ENCODE results near the gene PIK3C2G. TPM values are rescaled to one million over a fixed set of nuclear protein-coding genes. Genes with fewer than 3 reads are reported as not detected.

The PIK3C2G gene
- total RNA-seq, 2 donors from 2014 or later, result not detected

DNA sequence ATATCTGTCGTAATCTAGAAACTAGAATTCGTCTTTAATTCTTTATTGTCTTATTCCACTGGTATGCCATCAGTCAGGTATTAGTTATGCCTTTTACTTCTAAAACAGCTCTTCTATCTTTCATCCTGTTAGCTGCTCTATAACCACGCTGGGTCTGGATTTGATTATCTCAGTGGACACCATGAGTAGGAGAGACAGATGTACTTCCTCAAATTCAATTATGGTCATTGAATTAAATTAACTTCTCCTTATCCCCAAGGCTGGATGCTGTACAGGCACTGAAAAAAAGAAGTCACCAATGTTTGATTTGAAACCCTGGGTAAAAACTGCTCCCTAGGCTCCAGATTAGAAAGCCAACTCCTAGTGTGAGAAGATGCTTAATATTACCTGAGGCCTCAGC lies 107.3 kb downstream of the PIK3C2G start:
- Histone ChIP-seq H3K4me3 (ENCODE audit: low read length) (no peak overlapping the region), H3K27me3 (ENCODE audit: control insufficient read depth, insufficient read depth, low read length, poor library complexity, severe bottlenecking) (no peaks in the 10 kb centered on the region), H3K9ac (ENCODE audit: extremely low read depth, low read length, poor library complexity, severe bottlenecking) (no peak overlapping the region), H3K27ac (ENCODE audit: low read depth, low read length) (no peak overlapping the region), H3K36me3 (ENCODE audit: control insufficient read depth, insufficient read depth, low read length) (no peaks in the 10 kb centered on the region), H3K4me1 (ENCODE audit: control insufficient read depth, insufficient read depth, low read length) (peaks cover 2% of the 10 kb centered on the region), H3K9me3 (ENCODE audit: control insufficient read depth, low read length) (peaks cover 19% of the 10 kb centered on the region)
- no peak overlapping the region for H3K27ac Mint-ChIP-seq
- peaks cover 2% of the 10 kb centered on the region for H3K36me3 Mint-ChIP-seq (ENCODE audit: low read depth)
- no peak for DNase-seq
- 93 to 95% methylated on average over 2 to 3 of the region's 3 CpGs for WGBS, 2 experiments (ENCODE audit: insufficient coverage in 1 of 2, insufficient read length in 1 of 2)
- no peaks in the 10 kb centered on the region for H3K27me3 Mint-ChIP-seq (ENCODE audit: insufficient read depth)
- TF ChIP-seq, protein P1, sequence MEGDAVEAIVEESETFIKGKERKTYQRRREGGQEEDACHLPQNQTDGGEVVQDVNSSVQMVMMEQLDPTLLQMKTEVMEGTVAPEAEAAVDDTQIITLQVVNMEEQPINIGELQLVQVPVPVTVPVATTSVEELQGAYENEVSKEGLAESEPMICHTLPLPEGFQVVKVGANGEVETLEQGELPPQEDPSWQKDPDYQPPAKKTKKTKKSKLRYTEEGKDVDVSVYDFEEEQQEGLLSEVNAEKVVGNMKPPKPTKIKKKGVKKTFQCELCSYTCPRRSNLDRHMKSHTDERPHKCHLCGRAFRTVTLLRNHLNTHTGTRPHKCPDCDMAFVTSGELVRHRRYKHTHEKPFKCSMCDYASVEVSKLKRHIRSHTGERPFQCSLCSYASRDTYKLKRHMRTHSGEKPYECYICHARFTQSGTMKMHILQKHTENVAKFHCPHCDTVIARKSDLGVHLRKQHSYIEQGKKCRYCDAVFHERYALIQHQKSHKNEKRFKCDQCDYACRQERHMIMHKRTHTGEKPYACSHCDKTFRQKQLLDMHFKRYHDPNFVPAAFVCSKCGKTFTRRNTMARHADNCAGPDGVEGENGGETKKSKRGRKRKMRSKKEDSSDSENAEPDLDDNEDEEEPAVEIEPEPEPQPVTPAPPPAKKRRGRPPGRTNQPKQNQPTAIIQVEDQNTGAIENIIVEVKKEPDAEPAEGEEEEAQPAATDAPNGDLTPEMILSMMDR (conservative IDR thresholded peaks at IDR 0.05), result no peak
- no peak overlapping the region for H3K4me3 Mint-ChIP-seq
- H3K9me3 Mint-ChIP-seq, result peaks cover 17% of the 10 kb centered on the region
- peaks cover 7% of the 10 kb centered on the region for H3K4me1 Mint-ChIP-seq

DNA sequence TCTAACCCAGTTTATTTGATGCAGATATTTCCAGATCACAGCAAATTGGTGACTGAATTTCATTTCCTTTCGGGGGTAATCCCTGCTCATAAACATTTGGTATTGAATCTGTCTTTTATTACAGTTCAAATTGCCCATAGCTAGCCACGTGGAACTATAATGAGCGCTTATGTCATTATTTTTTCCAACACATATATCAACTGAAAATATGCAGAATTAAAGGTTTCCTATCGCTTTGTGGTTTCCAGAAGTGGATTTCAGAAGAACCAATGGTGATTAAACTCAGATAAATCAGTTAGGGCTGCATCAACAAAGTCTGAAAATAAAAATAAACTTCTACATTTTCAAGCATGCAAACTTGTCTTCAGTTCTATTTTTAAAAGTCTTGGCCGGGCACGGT lies 111.9 kb downstream of the PIK3C2G start:
- DNase-seq, result no peak
- H3K36me3 ChIP-seq (ENCODE audit: control insufficient read depth, insufficient read depth, low read length), result no peaks in the 10 kb centered on the region
- TF ChIP-seq, protein P1 (conservative IDR thresholded peaks at IDR 0.05), result no peak
- no peak overlapping the region for H3K4me3 Mint-ChIP-seq
- no peaks in the 10 kb centered on the region for H3K27me3 Mint-ChIP-seq (ENCODE audit: insufficient read depth)
- H3K4me1 Mint-ChIP-seq, result no peaks in the 10 kb centered on the region
- peaks cover 5% of the 10 kb centered on the region for H3K36me3 Mint-ChIP-seq (ENCODE audit: low read depth)
- H3K9me3 Mint-ChIP-seq, result peaks cover 34% of the 10 kb centered on the region
- H3K4me1 ChIP-seq (ENCODE audit: control insufficient read depth, insufficient read depth, low read length), result no peaks in the 10 kb centered on the region
- H3K4me3 ChIP-seq (ENCODE audit: low read length), result no peak overlapping the region
- H3K9me3 ChIP-seq (ENCODE audit: control insufficient read depth, low read length), result peaks cover 17% of the 10 kb centered on the region
- no peak overlapping the region for H3K27ac ChIP-seq (ENCODE audit: low read depth, low read length)
- no peak overlapping the region for H3K9ac ChIP-seq (ENCODE audit: extremely low read depth, low read length, poor library complexity, severe bottlenecking)
- WGBS, 2 experiments (ENCODE audit: insufficient coverage in 1 of 2, insufficient read length in 1 of 2), result 89 to 92% methylated on average over 3 to 6 of the region's 6 CpGs
- no peaks in the 10 kb centered on the region for H3K27me3 ChIP-seq (ENCODE audit: control insufficient read depth, insufficient read depth, low read length, poor library complexity, severe bottlenecking)
- no peak overlapping the region for H3K27ac Mint-ChIP-seq

DNA sequence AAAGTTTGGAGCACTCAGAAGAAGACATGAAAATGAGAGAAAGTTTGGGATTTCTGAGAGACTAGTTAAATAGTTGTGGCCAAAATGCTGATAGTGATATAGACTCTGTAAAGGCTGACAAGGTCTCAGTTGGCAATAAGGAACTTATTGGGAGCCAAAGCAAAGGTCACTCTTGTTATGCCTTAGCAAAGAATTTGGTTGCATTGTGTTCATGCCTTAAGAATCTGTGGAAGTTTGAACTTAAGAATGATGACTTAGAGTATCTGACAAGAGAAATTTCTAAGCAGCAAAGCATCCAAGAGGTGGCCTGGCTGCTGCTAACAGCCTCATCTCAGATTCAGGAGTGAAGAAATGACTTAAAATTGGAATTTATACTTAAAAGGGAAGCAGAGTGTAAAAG lies 113.8 kb downstream of the PIK3C2G start:
- Histone ChIP-seq H3K27me3 (ENCODE audit: control insufficient read depth, insufficient read depth, low read length, poor library complexity, severe bottlenecking) (no peaks in the 10 kb centered on the region), H3K9ac (ENCODE audit: extremely low read depth, low read length, poor library complexity, severe bottlenecking) (no peak overlapping the region), H3K9me3 (ENCODE audit: control insufficient read depth, low read length) (peaks cover 17% of the 10 kb centered on the region), H3K27ac (ENCODE audit: low read depth, low read length) (no peak overlapping the region), H3K4me1 (ENCODE audit: control insufficient read depth, insufficient read depth, low read length) (no peaks in the 10 kb centered on the region), H3K4me3 (ENCODE audit: low read length) (no peak overlapping the region), H3K36me3 (ENCODE audit: control insufficient read depth, insufficient read depth, low read length) (no peaks in the 10 kb centered on the region)
- no peak overlapping the region for H3K27ac Mint-ChIP-seq
- H3K36me3 Mint-ChIP-seq (ENCODE audit: low read depth), result peaks cover 5% of the 10 kb centered on the region
- TF ChIP-seq, protein P1 (conservative IDR thresholded peaks at IDR 0.05), result no peak
- H3K4me3 Mint-ChIP-seq, result no peak overlapping the region
- DNase-seq, result no peak
- H3K4me1 Mint-ChIP-seq, result no peaks in the 10 kb centered on the region
- H3K9me3 Mint-ChIP-seq, result peaks cover 40% of the 10 kb centered on the region
- no peaks in the 10 kb centered on the region for H3K27me3 Mint-ChIP-seq (ENCODE audit: insufficient read depth)
